Mesenchymal stem cell (in vitro differentiated cells and primary cell): ENCODE data around the gene SF3B6.

Source experiments
- DNase-seq: peaks from one replicate; pipeline ENCODE4 v3.0.0-alpha.2; 2013
- H2AFZ ChIP-seq: one replicate; pipeline ENCODE4 v1.6.1; 2013; ENCODE audit warnings: low read depth, mild to moderate bottlenecking, control low read depth, inconsistent platforms, low read length, moderate library complexity
- H2AK5ac ChIP-seq: 2 replicates; pipeline ENCODE4 v1.6.1; 2013; ENCODE audit warnings: low read length, moderate library complexity, mild to moderate bottlenecking, inconsistent platforms; ENCODE audit not compliant: severe bottlenecking
- H2BK120ac ChIP-seq: one replicate; pipeline ENCODE4 v1.6.1; 2013; ENCODE audit warnings: low read depth, mild to moderate bottlenecking, inconsistent platforms, low read length, moderate library complexity
- H2BK12ac ChIP-seq, 2 experiments: one replicate each; pipeline ENCODE4 v1.6.1; 2013; ENCODE audit warnings: inconsistent platforms in 2 of 2, low read length in 2 of 2, mild to moderate bottlenecking in 2 of 2, moderate library complexity in 2 of 2, control low read depth in 1 of 2
- H2BK15ac ChIP-seq: one replicate; pipeline ENCODE4 v1.6.1; 2013; ENCODE audit warnings: mild to moderate bottlenecking, low read depth, inconsistent platforms; ENCODE audit not compliant: poor library complexity, severe bottlenecking
- H2BK5ac ChIP-seq: 2 replicates; pipeline ENCODE4 v1.6.1; 2013; ENCODE audit warnings: low read depth, mild to moderate bottlenecking, low read length, control low read depth, inconsistent platforms; ENCODE audit not compliant: poor library complexity, severe bottlenecking
- H3K14ac ChIP-seq, 2 experiments: one replicate each; pipeline ENCODE4 v1.6.1; 2013; ENCODE audit warnings: inconsistent platforms in 2 of 2, low read length in 2 of 2, control low read depth in 1 of 2, mild to moderate bottlenecking in 1 of 2, moderate library complexity in 1 of 2
- H3K18ac ChIP-seq, 2 experiments: one replicate each; pipeline ENCODE4 v1.6.1; 2013; ENCODE audit warnings: inconsistent platforms in 2 of 2, low read length in 2 of 2, control low read depth in 1 of 2, low read depth in 1 of 2, mild to moderate bottlenecking in 1 of 2
- H3K23ac ChIP-seq, 2 experiments: one replicate each; pipeline ENCODE4 v1.6.1; 2013; ENCODE audit warnings: inconsistent platforms in 2 of 2, low read length in 2 of 2, mild to moderate bottlenecking in 2 of 2, moderate library complexity in 2 of 2, control low read depth in 1 of 2
- H3K27ac ChIP-seq: 2 replicates; pipeline ENCODE4 v1.5.1; 2013; ENCODE audit warnings: mild to moderate bottlenecking, moderate library complexity, low read length, control low read depth, inconsistent platforms; ENCODE audit not compliant: poor library complexity, severe bottlenecking
- H3K27me3 ChIP-seq, 2 experiments: 2 replicates each; pipeline versions ENCODE4 v1.6.1 to v1.7.0; 2013; ENCODE audit warnings: low read length in 2 of 2, mild to moderate bottlenecking in 2 of 2, moderate library complexity in 2 of 2, control low read depth in 1 of 2, inconsistent platforms in 1 of 2; ENCODE audit not compliant: control insufficient read depth in 1 of 2, insufficient read depth in 1 of 2
- H3K36me3 ChIP-seq, 2 experiments: 2 replicates each; pipeline versions ENCODE4 v1.6.1 to v1.7.0; 2013; ENCODE audit warnings: low read length in 2 of 2, control low read depth in 1 of 2, inconsistent platforms in 1 of 2, low read depth in 1 of 2, mild to moderate bottlenecking in 1 of 2; ENCODE audit not compliant: insufficient read depth in 2 of 2, control insufficient read depth in 1 of 2
- H3K4ac ChIP-seq, 2 experiments: one replicate each; pipeline ENCODE4 v1.6.1; 2013; ENCODE audit warnings: inconsistent platforms in 2 of 2, low read length in 2 of 2, mild to moderate bottlenecking in 2 of 2, moderate library complexity in 2 of 2, control low read depth in 1 of 2, low read depth in 1 of 2
- H3K4me1 ChIP-seq: 2 replicates; pipeline ENCODE4 v1.6.1; 2013; ENCODE audit warnings: low read depth, low read length, control low read depth; ENCODE audit not compliant: control insufficient read depth, insufficient read depth
- H3K4me2 ChIP-seq: 2 replicates; pipeline ENCODE4 v1.6.1; 2013; ENCODE audit warnings: low read length, mild to moderate bottlenecking, inconsistent platforms; ENCODE audit not compliant: poor library complexity, severe bottlenecking
- H3K4me3 ChIP-seq, 2 experiments: 2 replicates each; pipeline versions ENCODE4 v1.5.1 to v1.7.0; 2013; ENCODE audit warnings: low read length in 2 of 2, mild to moderate bottlenecking in 2 of 2, control low read depth in 1 of 2, low read depth in 1 of 2; ENCODE audit not compliant: insufficient read depth in 1 of 2
- H3K79me1 ChIP-seq: replicated peaks from 2 replicates; pipeline ENCODE4 v1.6.1; 2013; ENCODE audit warnings: mild to moderate bottlenecking, control low read depth, low read length, inconsistent platforms; ENCODE audit not compliant: poor library complexity, severe bottlenecking
- H3K9ac ChIP-seq: 2 replicates; pipeline ENCODE4 v1.7.0; 2013; ENCODE audit warnings: mild to moderate bottlenecking, low read length, moderate library complexity
- H3K9me3 ChIP-seq: 2 replicates; pipeline ENCODE4 v1.7.0; 2013; ENCODE audit warnings: mild to moderate bottlenecking, low read length; ENCODE audit not compliant: control insufficient read depth
- H4K8ac ChIP-seq: one replicate; pipeline ENCODE4 v1.6.1; 2013; ENCODE audit warnings: inconsistent platforms, mild to moderate bottlenecking, low read length, moderate library complexity
- H4K91ac ChIP-seq: one replicate; pipeline ENCODE4 v1.6.1; 2013; ENCODE audit warnings: mild to moderate bottlenecking, low read length, inconsistent platforms
- WGBS: methylation state at CpG from one replicate; pipeline ENCODE4 v1.1.7; 2013; ENCODE audit warnings: mixed read lengths; 5-methylcytosine and 5-hydroxymethylcytosine counted together

Gene SF3B6

GRCh38 chr2:24072259-24072658 lies 3.9 kb downstream of the SF3B6 start:
- H3K27ac ChIP-seq, result no peak overlapping the region
- H4K8ac ChIP-seq, result no peak overlapping the region
- H3K9ac ChIP-seq, result no peak overlapping the region
- H2AK5ac ChIP-seq, result no peak overlapping the region
- no peak overlapping the region for H2BK15ac ChIP-seq
- 96% methylated on average over 4 of the region's 4 CpGs for WGBS
- no peak for DNase-seq
- no peak overlapping the region for H2BK5ac ChIP-seq
- peaks cover 8% of the 10 kb centered on the region for H3K4me1 ChIP-seq
- H3K4me3 ChIP-seq, result no peak overlapping the region
- no peak overlapping the region for H2BK12ac ChIP-seq
- no peak overlapping the region for H4K91ac ChIP-seq
- H3K4me2 ChIP-seq, result no peak overlapping the region
- no peaks in the 10 kb centered on the region for H3K27me3 ChIP-seq
- no peaks in the 10 kb centered on the region for H3K9me3 ChIP-seq
- no peak overlapping the region for H3K18ac ChIP-seq
- H3K36me3 ChIP-seq, result peaks cover 26 to 59% of the 10 kb centered on the region in 2 experiments
- H2BK120ac ChIP-seq, result no peak overlapping the region
- no peak overlapping the region for H3K23ac ChIP-seq
- no peak overlapping the region for H3K4ac ChIP-seq
- peaks cover 17% of the 10 kb centered on the region for H3K79me1 ChIP-seq
- no peak overlapping the region for H3K14ac ChIP-seq
- H2AFZ ChIP-seq, result no peak overlapping the region

- Histone ChIP-seq H3K27me3 (no peaks in the 10 kb centered on the region), H3K4me3 (no peak overlapping the region), H4K8ac (no peak overlapping the region), H3K18ac (no peak overlapping the region), H2AFZ (no peak overlapping the region), H2BK5ac (no peak overlapping the region), H3K4me1 (no peaks in the 10 kb centered on the region), H3K23ac (no peak overlapping the region), H4K91ac (no peak overlapping the region), H3K14ac (no peak overlapping the region), H3K36me3 (peaks cover 25 to 55% of the 10 kb centered on the region in 2 experiments), H2BK12ac (no peak overlapping the region), H3K4ac (no peak overlapping the region), H3K27ac (no peak overlapping the region), H3K9me3 (no peaks in the 10 kb centered on the region), H2AK5ac (no peak overlapping the region), H2BK15ac (no peak overlapping the region), H2BK120ac (no peak overlapping the region), H3K79me1 (peaks cover 6% of the 10 kb centered on the region), H3K4me2 (no peak overlapping the region), H3K9ac (no peak overlapping the region)
- WGBS, result 100% methylated on average over 1 of the region's 2 CpGs
- no peak for DNase-seq
Observed at GRCh38 chr2:24065341-24065740, 10.8 kb downstream of the SF3B6 start.

- no peak overlapping the region for H4K91ac ChIP-seq
- no peak overlapping the region for H3K4me2 ChIP-seq
- no peak overlapping the region for H4K8ac ChIP-seq
- H3K18ac ChIP-seq, result no peak overlapping the region
- H3K4me1 ChIP-seq, result no peaks in the 10 kb centered on the region
- DNase-seq, result no peak
- H2BK15ac ChIP-seq, result no peak overlapping the region
- no peak overlapping the region for H2BK5ac ChIP-seq
- peaks cover 4 to 22% of the 10 kb centered on the region in 2 experiments for H3K36me3 ChIP-seq
- H2AFZ ChIP-seq, result no peak overlapping the region
- H3K79me1 ChIP-seq, result no peaks in the 10 kb centered on the region
- no peak overlapping the region for H2AK5ac ChIP-seq
- no peak overlapping the region for H3K4me3 ChIP-seq
- no peak overlapping the region for H2BK120ac ChIP-seq
- no peaks in the 10 kb centered on the region for H3K9me3 ChIP-seq
- no peak overlapping the region for H3K14ac ChIP-seq
- 96% methylated on average over 4 of the region's 4 CpGs for WGBS
- H3K23ac ChIP-seq, result no peak overlapping the region
- H3K27me3 ChIP-seq, result no peaks in the 10 kb centered on the region
- H3K27ac ChIP-seq, result no peak overlapping the region
- H3K4ac ChIP-seq, result no peak overlapping the region
- no peak overlapping the region for H2BK12ac ChIP-seq
- no peak overlapping the region for H3K9ac ChIP-seq
Observed at GRCh38 chr2:24058564-24059271, 17.4 kb downstream of the SF3B6 start.

- no peaks in the 10 kb centered on the region for H3K27me3 ChIP-seq
- H2BK12ac ChIP-seq, result no peak overlapping the region
- no peak overlapping the region for H2AK5ac ChIP-seq
- H2BK120ac ChIP-seq, result no peak overlapping the region
- H2AFZ ChIP-seq, result no peak overlapping the region
- H4K91ac ChIP-seq, result no peak overlapping the region
- peaks cover 0 to 13% of the 10 kb centered on the region in 2 experiments for H3K36me3 ChIP-seq
- no peaks in the 10 kb centered on the region for H3K9me3 ChIP-seq
- H3K27ac ChIP-seq, result no peak overlapping the region
- no peak overlapping the region for H3K23ac ChIP-seq
- no peak overlapping the region for H2BK15ac ChIP-seq
- no peak overlapping the region for H3K4me3 ChIP-seq
- H3K79me1 ChIP-seq, result peaks cover 1% of the 10 kb centered on the region
- no peak overlapping the region for H4K8ac ChIP-seq
- H3K9ac ChIP-seq, result no peak overlapping the region
- no peak overlapping the region for H3K4ac ChIP-seq
- DNase-seq, result no peak
- no peaks in the 10 kb centered on the region for H3K4me1 ChIP-seq
- H3K18ac ChIP-seq, result no peak overlapping the region
- H2BK5ac ChIP-seq, result no peak overlapping the region
- no peak overlapping the region for H3K14ac ChIP-seq
- WGBS, result 94% methylated on average over 6 of the region's 6 CpGs
- no peak overlapping the region for H3K4me2 ChIP-seq
Observed at GRCh38 chr2:24055750-24056149, 20.4 kb downstream of the SF3B6 start.
